Inflammatory macrophage treated with lipopolysaccharide for 1 hour (primary cell): ENCODE measurements around the gene GEMIN7.
A peak's percentile ranks its signal among the peaks of the same experiment; 100 is the strongest.

Experiments
- DNase-seq, 2 donors: peaks; one replicate each; pipeline ENCODE4 v3.0.0-alpha.2; 2020 to 2022

GEMIN7 gene

DNA sequence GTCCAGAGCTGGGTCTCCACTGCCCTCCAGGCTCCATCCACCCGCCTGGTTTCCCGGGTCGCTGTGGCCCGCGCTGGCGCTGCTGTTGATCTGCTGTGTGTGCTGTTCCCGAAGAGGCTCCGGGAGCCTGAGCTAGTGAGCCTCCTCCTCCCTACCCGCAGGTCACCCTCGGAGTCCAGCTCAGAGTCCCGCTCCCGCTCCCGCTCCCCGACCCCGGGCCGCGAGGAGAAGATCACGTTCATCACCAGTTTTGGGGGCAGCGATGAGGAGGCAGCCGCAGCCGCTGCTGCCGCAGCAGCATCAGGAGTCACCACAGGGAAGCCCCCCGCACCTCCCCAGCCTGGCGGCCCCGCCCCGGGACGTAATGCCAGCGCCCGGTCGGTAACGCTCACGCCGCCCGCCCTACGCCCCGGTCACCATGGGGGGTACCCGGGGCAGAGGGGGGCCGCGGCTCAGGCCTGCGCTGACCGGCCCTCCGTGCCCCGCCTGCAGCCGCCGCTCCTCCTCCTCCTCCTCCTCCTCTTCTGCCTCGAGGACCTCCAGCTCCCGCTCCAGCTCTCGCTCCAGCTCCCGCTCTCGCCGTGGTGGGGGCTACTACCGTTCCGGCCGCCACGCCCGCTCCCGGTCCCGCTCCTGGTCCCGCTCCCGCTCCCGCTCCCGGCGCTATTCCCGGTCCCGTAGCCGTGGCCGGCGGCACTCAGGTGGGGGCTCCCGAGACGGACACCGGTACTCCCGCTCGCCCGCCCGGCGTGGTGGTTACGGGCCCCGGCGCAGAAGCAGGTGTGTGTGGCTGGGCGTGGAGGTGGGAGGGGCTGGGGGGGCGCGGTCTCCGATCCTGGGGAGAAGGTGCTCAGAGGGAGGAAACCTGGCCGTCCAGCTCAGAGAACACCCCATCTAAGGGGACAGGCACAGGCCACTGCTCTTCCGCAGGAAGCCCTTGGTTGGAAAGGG, 14.9 kb upstream of the GEMIN7 start:
- no peak for DNase-seq

DNA sequence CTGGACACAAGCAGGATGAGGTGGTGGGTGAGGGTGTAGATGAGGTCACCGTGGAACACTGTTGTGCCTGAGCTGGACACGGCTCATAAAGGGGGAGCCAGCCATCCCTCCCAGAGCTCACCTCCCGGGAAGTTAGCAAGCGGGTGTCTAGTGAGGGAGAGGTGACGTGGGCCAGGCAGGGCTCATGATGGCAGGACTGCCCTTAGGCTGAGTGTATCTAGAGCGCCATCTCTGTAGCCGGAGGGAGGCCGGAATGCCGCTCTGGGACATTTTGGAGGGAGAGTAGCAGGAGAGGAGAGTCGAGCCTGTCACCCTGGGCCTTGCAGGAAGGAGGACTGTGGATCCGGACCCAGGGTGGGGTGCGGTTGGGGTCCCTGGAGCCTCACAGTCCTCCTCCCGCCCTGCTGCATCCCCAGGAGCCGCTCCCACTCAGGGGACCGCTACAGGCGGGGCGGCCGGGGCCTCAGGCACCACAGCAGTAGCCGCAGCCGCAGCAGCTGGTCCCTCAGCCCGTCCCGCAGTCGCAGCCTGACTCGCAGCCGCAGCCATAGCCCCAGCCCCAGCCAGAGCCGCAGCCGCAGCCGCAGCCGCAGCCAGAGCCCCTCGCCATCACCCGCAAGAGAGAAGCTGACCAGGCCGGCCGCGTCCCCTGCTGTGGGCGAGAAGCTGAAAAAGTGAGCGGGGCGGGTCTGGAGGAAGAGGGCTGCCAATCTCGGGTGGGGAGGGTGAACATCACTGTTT, 12.0 kb upstream of the GEMIN7 start:
- no peak for DNase-seq

DNA sequence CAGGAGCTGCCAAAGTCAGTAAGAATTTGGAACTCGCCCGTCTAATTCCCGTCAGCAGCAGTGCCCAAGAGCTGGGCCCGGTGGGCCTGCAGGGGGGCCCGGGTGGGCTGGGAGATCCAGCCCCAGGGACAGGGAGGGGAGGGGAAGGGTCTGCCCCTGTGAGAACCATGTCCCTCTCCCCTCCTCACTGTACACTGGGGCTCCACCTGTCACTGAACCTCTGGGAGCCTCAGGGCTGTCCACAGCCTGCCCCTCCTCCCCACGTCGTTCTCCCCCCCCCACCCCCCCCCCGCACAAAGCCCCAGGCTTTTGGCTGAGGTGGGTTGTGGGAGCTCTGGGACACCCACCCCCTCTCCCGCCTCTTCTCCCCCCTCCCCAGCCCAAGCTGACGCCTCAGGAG, 11.0 kb upstream of the GEMIN7 start:
- DNase-seq, result no peak

DNA sequence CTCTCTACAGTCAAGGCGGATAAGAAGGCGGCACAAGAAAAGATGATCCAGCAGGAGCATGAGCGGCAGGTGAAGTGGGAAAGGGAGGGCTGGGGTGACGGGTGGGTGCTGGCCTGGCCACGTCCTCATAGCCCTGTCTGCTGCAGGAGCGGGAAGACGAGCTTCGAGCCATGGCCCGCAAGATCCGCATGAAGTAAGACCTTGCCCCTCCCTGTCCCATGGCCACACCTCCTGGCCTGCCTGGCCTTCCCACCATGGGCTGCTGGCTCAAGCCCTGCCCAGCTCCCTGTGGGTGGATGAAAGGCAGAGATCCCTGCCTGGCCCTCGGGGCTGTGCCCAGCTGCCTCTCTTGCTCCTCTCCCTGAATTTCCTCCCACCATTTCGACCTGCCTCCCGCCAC, 10.0 kb upstream of the GEMIN7 start:
- DNase-seq, result peak; percentile 44 to 66

DNA sequence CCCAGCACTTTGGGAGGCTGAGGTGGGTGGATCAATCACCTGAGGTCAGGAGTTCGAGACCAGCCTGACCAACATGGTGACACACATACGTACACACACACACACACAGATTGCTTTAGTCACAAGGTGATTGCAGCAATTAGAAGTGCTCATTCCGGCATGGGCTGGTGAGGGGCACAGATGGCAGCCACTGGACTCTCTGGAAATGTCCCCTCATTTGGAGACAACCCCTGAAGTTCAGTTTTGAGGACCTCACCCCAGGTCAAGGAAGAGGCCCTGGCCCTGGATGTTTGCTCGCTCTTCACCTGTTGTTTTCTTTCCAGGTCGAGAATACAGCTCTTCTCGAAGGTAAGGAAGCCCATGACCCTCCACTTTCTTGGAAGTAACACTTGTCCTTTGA, 8.8 kb upstream of the GEMIN7 start:
- no peak for DNase-seq

DNA sequence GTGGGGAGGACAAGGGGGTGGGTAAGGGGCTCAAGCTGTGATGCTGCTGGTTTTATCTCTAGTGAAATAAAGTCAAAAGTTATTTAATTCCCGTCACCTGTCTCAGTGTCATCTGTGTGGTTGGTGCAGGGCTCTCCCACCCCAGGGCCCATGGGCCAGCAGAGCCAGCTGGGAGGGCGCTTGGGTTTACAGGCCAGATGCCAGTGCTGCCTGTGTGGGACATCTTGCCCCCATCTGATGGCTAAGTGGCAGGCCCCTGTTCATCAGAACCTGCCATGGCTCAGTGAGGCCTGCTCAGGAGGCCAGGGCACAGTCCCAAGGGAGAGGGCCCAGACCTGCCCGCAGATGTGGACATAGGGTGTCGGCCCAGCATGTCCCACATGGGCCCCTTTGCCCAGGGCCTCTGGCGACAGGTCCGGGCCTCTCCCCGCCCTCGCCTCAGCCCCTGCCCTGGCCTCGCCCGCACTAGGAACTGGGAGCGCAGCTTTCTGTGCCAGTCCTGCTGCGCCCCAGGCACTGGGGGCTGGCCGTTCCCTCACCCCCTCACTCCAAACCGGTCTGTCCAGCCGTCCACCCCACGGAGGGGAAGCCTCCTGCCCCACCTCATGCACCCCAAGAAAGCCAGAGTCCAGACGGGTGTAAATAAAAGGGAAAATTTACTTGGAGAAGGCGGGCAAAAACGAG, 8.1 kb upstream of the GEMIN7 start:
- DNase-seq, result no peak

DNA sequence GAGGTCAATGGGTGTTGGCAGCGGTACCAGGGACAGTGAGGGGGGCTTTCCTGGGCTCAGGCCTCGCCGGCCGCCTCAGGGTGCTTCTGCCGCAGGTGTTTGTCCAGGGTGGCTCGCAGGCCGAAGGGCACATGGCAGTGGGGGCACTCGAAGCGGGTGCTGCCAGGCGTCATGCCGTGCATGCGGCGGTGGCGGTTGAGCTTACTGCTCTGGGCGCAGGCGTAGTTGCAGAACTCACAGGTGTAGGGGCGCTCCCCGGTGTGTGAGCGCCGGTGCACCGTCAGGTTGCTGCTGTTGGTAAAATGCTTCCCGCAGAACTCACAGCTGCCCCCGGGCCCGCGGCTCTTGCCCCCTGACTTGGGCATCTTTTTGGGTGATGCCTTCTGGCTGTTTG, 7.5 kb upstream of the GEMIN7 start:
- DNase-seq, result no peak

DNA sequence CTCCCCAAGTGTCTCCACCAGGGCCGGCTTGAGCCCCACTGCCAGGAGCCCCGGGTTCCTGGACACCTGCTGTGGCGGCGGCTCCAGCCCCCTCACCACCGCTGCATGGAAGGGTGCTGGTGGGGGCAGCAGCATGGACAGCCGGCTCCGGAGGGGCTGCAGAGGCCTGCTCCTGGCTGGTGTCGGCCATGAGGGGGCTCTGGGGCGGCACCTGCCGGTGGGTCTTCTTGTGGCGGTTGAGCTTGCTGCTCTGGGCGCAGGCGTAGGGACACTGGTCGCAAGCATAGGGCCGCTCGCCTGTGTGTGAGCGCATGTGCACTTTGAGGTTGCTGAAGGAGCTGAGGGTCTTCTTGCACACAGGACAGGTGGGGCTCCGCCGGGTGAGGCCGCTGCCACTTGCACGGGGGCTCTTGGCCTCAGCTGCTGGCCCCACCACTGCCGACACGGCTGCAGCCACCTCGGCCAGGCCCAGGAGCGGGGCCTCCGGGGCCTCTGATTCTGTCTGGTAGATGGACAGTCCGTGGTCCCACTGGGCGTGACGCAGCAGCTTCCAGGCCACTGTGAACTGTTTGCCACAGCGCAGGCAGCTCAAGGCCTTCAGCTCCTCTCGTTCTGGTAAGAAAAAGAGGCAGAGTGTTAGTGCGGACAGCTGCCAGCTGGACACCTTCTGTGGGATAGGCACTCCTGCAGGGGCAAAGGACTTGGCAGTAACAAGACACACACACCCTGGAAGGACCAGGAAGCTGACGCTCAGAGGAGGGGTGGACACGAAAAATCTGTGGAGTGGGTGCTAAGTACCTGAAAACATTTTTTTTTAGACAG, 6.9 kb upstream of the GEMIN7 start:
- DNase-seq, result no peak

DNA sequence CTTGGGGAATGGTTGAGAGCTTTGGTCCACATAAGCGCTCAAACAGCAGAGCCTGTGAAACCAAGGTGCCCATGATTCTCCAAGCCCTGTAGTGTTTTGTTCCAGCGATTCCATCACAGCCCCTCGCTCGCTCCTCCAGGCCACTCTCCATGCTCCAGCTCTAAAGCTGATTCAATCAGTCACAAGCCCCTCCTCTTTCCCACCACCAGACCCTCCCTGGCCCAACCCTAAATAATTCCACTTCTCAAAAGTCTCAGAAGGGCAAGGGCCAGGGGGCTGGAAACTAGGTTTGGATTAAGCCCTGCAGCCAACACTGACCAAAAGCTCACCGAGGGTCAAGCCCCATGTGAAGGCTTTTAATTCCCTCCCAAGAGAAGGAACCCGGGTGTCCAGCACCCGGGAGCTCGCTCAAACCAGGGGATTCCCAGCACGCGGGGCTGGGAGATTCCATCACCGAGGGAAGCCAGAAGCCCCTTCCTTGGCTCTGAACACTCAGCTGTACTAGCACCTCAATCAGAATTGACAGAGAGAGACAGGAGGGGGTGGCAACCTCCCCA, 4.2 kb upstream of the GEMIN7 start:
- no peak for DNase-seq

DNA sequence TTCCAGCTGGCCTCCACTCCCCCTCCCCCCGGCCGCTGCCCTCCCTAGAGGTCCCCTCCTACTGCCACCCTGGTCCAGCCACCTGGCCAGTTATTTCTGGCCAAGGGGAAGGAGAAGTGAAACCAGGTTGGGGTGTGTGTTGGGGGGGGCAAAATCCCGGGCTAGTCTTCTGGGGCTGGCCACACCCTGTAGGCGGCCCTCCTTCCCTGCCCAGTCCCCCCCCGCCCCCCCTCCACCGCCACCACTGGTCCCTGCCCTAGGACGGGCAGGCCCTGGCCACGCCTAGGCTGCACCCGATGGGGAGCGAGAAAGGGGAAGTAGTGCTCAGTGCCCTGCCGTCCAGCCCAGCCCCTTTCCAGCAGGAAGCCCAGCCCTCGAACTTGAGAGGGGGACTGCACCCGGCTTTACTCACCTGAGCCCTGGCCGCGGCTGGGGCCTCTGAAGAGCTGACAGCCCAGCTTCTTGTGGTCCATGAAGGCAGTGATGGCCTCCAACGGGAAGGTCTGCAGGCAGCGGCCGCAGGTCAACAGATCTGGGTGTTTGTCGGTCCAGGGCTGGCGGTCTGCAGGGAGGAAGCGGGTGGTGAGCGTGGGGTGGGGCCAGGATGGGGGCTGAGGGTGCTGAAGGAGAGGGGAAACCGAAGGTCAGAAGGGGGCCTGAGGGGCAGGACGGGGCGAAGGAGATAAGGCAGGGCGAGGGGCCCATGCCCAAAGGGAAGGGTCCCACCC, 3.6 kb upstream of the GEMIN7 start:
- DNase-seq, result peak; percentile 84 to 89

DNA sequence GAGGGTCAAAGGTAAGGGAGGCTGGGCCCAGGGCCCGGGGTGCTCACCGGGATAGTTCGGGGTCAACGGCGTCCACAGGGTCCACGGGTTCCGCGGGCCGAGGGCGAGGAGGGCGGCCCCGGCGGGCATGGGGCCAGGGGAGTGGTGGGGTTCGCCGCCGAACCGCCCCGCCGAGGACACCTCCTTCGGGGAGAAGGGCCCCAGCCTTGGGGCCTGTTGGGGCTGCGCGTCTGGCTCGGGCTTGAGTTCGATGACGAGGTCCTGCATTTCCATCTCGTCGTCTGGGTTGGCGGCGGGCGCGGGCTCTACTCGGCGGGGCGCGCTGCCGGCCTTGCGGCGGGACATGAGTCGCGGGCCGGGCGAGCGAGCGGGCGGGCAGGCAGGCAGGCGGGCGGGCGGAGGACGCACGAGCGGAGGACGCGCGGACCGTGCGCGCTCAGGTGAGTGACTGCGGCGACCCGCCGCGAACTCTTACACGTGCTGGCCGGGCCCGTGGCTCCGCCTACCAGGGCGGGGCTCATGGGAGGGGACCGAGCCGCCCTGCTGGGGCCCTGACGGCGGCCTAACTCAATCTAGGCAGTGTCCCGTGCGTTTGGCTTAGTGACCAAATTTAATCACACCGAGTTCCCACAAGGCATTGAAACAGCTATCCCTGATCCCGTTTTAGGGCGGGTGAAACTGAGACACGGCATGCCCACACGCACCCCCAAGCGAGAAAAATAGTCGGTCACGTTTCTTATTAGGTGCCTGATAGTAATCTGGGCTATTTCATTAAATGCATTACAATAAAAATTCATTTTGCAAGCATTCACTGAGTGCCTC, 2.8 kb upstream of the GEMIN7 start, which contains the start of gene ZNF296:
TSS of gene ZNF296 (minus strand) at position 450 of the 822 bp plus-strand sequence. CDS start at position 345, 105 bp downstream.
- DNase-seq, result peak; percentile 52 to 60

DNA sequence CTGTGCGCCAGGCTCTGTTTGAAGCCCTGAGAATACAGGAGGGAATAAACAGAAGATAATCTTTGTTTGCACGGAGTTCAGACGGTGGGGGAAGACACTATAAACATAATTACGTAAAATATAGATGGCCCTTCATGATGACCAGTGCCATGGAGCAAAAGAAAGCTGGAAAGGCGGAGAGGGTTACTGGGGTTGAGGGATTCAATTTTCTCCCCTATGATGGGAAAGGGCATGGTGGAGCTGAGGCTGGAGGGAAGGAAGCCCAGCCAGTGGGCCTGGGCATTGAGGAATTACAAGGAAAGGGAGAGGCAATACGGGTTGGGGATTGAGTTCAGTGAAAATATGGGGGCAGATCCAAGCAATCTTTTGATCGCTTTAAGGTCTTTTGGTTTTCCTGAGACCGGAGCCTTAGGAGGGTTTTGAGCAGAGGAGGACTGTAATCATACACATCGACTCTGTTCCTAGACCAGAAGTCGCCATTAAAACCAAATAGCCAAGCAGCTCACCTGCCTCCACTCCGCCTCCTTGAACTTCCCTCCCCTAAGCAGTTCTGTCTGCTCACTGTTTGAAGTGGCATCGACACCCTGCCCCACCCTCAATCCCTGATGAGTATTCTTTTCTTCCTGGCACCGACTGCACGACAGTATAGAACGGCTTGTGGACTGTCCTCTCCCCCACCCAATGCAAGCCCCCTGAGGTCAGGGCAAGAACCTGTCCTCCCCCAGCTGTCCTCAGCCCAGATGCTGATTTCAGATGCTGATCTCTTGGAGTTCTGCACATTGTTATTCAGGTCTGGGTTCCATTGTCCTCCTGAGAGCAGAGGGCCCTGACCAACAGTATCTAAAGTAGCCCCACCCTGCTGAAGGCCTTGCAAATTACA, 2.0 kb upstream of the GEMIN7 start:
- no peak for DNase-seq

DNA sequence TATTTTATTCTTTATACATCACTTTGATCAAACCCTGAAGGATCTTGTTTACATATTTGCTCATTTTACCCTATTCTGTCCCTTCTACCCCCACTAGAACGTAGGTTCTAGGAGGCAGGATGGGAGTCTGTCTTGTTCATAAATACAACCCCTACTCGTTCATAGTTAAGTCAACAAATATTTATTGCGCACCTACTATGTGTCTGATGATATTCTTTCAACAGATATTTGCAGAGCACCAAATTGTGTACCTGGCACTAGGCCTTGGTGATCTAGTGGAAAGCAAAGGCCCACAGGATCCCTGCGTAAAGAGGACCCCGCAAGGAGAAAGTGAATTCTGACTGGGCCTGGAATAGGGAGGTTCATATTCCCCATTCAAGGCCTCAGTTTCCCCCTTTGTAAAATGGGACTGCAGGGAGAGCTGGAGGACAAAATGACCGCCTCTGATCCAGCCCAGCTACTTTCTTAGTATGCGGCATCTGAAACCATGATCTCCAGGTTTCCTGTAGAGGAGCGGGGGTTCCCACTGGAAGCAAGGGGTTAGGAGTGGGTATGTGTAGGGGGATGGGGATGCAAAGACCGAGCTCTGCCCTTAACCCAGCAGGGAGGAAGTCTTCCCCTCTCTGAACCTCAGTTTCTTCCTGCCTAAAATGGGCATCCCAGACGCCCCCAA, 534 bp upstream of the GEMIN7 start:
- DNase-seq, result no peak

DNA sequence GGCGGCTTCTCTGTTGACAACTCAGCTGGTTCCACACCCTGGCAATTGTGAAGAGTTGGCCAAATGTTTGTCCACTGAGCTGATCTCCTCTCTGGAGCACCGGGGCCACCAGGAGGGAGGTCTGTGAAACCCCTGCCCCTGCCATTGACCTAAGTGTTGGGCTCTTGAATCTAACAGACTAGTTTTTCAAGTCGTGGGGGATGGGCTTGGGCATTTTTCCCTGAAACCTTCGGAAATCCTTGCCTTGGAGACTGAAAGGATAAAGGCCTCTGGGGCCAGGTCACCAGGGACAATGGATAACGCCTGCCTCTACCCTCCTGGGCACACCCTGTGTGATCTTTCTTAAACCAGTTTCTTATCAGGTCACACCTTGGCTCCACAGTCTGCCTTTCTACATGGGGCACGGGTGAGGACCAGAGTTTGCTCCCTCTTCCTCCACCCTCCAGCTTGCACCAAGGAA, 881 bp downstream of the GEMIN7 start:
- no peak for DNase-seq

DNA sequence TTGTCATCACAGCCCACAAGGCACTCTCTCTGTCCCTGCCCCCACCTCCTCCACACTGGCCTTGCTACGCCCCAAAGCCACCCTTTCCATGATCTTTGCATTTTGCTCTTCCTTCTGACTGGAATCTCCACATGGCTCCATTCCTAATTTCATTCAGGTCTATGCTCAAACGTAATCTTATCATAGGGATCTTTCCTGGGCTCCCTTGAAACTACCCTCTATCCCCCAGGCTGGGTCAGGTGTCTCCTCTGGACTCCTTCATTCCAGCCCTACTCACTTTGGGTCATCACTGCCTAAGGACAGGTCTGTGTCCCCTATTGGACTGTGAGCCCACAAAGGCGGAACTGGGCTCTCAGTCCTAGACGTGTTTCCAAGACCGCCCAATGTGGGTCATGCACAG, 3.1 kb downstream of the GEMIN7 start:
- DNase-seq, result no peak

DNA sequence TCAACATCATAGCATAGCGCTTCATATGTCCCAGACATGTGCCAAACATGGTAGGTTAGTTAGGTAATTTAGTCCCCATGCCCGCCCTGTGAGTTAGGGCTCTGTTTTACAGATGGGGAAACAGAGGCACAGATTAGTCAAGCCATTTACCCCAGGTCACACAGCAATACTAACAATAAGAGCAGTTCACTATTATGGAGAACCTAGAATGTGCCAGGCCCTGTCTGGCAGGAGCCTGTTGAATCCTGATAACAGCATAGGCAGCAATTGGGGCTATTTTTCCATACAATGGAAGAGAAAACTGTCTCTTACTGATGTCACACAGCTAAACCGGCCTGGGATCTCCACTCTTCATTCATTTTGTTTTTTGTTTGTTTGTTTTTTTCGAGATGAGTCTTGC, 7.4 kb downstream of the GEMIN7 start:
- no peak for DNase-seq

DNA sequence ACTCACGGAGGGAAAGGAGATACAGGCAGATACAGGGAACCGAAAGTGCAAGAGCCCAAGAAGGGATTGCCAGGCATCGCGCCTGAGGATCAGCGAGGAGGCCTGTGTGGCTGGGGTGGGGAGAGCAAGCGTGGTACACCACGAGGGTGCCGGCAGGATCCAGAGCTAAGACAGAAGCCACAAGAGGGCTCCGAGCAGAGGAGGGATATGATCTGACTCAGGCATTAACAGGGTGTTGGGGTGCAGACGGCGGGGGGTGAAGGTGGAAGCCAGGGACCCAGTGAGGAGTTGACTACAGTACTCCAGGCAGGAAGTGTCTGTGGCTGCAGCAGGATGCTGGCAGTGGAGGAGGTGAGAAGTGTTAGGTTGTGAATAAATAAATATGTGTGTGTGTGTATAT, 8.5 kb downstream of the GEMIN7 start:
- peak in 1 of 2 donors; percentile 35 for DNase-seq

DNA sequence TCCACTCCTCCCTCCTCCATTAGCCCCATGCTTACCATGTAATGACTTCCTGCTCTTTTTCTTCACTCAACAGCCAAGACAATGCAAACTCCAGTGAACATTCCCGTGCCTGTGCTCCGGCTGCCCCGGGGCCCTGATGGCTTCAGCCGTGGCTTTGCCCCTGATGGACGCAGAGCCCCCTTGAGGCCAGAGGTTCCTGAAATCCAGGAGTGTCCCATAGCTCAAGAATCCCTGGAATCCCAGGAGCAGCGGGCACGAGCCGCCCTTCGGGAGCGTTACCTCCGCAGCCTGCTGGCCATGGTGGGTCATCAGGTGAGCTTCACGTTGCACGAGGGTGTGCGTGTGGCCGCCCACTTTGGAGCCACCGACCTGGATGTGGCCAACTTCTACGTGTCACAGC, 11.0 kb downstream of the GEMIN7 start:
- DNase-seq, result no peak

DNA sequence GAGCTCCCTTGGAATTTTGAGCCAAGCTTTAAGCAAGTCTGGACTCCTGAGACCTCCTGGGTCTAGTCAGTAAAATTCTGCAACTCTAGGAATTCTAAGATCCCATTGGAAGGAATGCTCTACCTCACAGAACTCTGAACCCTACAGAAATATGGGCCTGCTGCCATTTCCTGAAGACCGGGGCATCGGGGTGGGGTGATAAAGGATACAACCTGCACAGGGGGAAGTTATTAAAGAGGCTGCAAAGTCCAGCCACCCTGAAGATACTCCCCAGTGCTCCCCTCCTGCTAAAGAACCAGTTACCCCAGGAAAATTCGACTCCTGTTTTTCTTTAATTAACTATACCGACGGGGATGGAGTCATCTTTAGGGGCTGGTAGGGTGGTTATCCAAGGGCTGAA, 11.5 kb downstream of the GEMIN7 start:
- DNase-seq, result no peak
